Right lobe of liver (tissue), 6 donors: ENCODE results near the gene HABP4. TPM values are rescaled to one million over a fixed set of nuclear protein-coding genes. Genes with fewer than 3 reads are reported as not detected.
A peak's percentile ranks its signal among the peaks of the same experiment; 100 is the strongest.

Source experiments
- ATAC-seq, 4 donors: fragments of 200-7000 bp; cut with Tn5 transposase; one replicate each; pipeline ENCODE4 v1.9.1; 2020; ENCODE audit warnings: mild to moderate bottlenecking in 4 of 4, moderate library complexity in 4 of 4
- DNase-seq, 3 donors: peaks; one replicate each; pipeline ENCODE4 v3.0.0-alpha.2; 2020
- H3K27ac ChIP-seq, 3 donors: fragments of 200-600 bp; one replicate each; pipeline ENCODE4 v1.8.0; 2022
- H3K27me3 ChIP-seq, 2 donors: fragments of 200-600 bp; one replicate each; pipeline ENCODE4 v1.8.0; 2022
- H3K36me3 ChIP-seq, 4 donors: fragments of 200-600 bp; sonication (generic) in 1 of 4; one replicate each; pipeline versions ENCODE4 v1.5.1 to v1.8.0; 2017 to 2022; ENCODE audit warnings: control low read depth in 1 of 4
- H3K4me1 ChIP-seq, 4 donors: fragments of 200-600 bp; sonication (generic) in 1 of 4; one replicate each; pipeline versions ENCODE4 v1.5.1 to v1.8.0; 2017 to 2022; ENCODE audit warnings: control low read depth in 1 of 4
- H3K4me3 ChIP-seq, 3 donors: fragments of 200-600 bp; one replicate each; pipeline ENCODE4 v1.8.0; 2022
- H3K9me3 ChIP-seq, 4 donors: fragments of 200-600 bp; sonication (generic) in 1 of 4; one replicate each; pipeline versions ENCODE4 v1.5.1 to v1.8.0; 2017 to 2022; ENCODE audit warnings: control low read depth in 1 of 4
- POLR2A ChIP-seq: fragments of 450-650 bp; IDR thresholded peaks from one replicate; pipeline ENCODE4 v1.6.1; 2017; ENCODE audit warnings: antibody characterized with exemption, mild to moderate bottlenecking
- WGBS: methylation state at CpG from one replicate; pipeline ENCODE4 v1.1.6; 2018; ENCODE audit warnings: low coverage, low lambda C conversion rate; ENCODE audit not compliant: insufficient coverage; ENCODE audit errors: missing lambda C conversion rate; 5-methylcytosine and 5-hydroxymethylcytosine counted together
- intact Hi-C, 2 donors: fragments of 100-400 bp; cut with DNase I; formaldehyde crosslinking; loops; one replicate each; pipeline versions ENCODE4 v1.11.2 to v1.14.1; 2022
- total RNA-seq, 6 experiments: library from RNA; depleted of rRNA in 2 of 6; stranded (reverse); fragments of >200 nt in 2 of 6; fragmentation: NEBNext Ultra II Directional in 3 of 6; extraction: Animal tissue kit (Norgen Biotek cat#: 25700) in 3 of 6; gene quantifications; one replicate each; pipeline versions ENCODE4 v1.1.0 to v1.2.4, GENCODE V29; 2016 to 2023
- TF ChIP-seq, protein P1 (sequence below), 4 donors: fragments of 200-600 bp in 3 of 4; fragments of 450-650 bp in 1 of 4; IDR thresholded peaks; one replicate each; pipeline versions ENCODE4 v1.5.1 to v1.8.0; 2016 to 2022; ENCODE audit warnings: antibody characterized with exemption in 4 of 4, mild to moderate bottlenecking in 2 of 4
- donor health status: DM: no; HTN: yes; CAD: no.
- donor health status: DM: no; HTN: no; CAD: no.
- donor health status: DM: no; HTN: no; CAD: no.
- donor health status: DM: no; HTN: yes; CAD: no.
- donor health status: DM: no; HTN: yes; CAD: no.

Gene HABP4
- total RNA-seq, 6 experiments from 2014 or later = 1.4 to 6.2 (median 4.7) TPM

DNA sequence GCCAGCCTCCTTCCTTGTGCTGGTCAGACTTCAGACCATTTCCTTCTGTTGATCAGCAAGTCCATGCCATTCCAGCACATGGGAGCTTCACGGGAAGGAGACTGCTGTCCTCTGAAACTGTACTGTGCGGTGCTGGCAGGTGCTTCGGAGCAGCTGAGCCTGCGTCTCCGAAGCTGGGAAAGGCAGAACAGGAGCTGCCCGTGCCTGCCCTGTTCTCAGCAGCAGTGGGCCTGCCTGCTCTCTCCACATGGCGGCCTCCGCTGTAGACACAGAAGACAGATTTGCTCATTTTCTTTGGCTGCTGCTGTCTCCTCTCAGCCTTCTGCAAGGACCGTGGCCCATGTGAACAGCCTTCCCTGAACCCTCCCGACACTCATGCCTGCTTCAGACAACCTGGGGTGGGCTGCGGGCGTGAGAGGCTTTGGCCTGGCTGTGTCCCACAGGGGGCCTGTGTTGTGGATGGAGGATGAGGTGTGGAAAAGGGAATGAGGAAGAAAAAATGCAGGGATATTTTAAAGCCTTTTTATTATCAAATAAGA lies 43.1 kb downstream of the HABP4 start:
- ATAC-seq = no peak
- Histone ChIP-seq H3K27me3 (no peaks in the 10 kb centered on the region), H3K36me3 (peaks cover 0 to 3% (median 0%) of the 10 kb centered on the region in 4 donors), H3K9me3 (no peaks in the 10 kb centered on the region), H3K4me3 (no peak overlapping the region), H3K4me1 (peaks cover 0 to 55% (median 15%) of the 10 kb centered on the region in 4 donors), H3K27ac (peak overlapping the region in 2 of 3 donors; percentile 73 to 92)
- intact Hi-C loops = no loop called here
- DNase-seq = no peak
- no peak for TF ChIP-seq POLR2A
- TF ChIP-seq, protein P1, sequence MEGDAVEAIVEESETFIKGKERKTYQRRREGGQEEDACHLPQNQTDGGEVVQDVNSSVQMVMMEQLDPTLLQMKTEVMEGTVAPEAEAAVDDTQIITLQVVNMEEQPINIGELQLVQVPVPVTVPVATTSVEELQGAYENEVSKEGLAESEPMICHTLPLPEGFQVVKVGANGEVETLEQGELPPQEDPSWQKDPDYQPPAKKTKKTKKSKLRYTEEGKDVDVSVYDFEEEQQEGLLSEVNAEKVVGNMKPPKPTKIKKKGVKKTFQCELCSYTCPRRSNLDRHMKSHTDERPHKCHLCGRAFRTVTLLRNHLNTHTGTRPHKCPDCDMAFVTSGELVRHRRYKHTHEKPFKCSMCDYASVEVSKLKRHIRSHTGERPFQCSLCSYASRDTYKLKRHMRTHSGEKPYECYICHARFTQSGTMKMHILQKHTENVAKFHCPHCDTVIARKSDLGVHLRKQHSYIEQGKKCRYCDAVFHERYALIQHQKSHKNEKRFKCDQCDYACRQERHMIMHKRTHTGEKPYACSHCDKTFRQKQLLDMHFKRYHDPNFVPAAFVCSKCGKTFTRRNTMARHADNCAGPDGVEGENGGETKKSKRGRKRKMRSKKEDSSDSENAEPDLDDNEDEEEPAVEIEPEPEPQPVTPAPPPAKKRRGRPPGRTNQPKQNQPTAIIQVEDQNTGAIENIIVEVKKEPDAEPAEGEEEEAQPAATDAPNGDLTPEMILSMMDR (IDR thresholded peaks at IDR 0.05) = no peak
- 97% methylated on average over 5 of the region's 12 CpGs for WGBS

GRCh38 chr9:96493757-96494156 lies 43.8 kb downstream of the HABP4 start:
- peaks cover 0 to 48% (median 14%) of the 10 kb centered on the region in 4 donors for H3K4me1 ChIP-seq
- no peaks in the 10 kb centered on the region for H3K27me3 ChIP-seq
- no peaks in the 10 kb centered on the region for H3K9me3 ChIP-seq
- no peak overlapping the region for H3K4me3 ChIP-seq
- intact Hi-C loops = no loop called here
- H3K36me3 ChIP-seq = peaks cover 0 to 3% (median 0%) of the 10 kb centered on the region in 4 donors
- ATAC-seq (no peak), DNase-seq (no peak)
- H3K27ac ChIP-seq = peak overlapping the region in 1 of 3 donors; percentile 92
- TF ChIP-seq, protein P1 (IDR thresholded peaks at IDR 0.05) = no peak
- TF ChIP-seq POLR2A = no peak
- WGBS = 83% methylated on average over 7 of the region's 13 CpGs

DNA sequence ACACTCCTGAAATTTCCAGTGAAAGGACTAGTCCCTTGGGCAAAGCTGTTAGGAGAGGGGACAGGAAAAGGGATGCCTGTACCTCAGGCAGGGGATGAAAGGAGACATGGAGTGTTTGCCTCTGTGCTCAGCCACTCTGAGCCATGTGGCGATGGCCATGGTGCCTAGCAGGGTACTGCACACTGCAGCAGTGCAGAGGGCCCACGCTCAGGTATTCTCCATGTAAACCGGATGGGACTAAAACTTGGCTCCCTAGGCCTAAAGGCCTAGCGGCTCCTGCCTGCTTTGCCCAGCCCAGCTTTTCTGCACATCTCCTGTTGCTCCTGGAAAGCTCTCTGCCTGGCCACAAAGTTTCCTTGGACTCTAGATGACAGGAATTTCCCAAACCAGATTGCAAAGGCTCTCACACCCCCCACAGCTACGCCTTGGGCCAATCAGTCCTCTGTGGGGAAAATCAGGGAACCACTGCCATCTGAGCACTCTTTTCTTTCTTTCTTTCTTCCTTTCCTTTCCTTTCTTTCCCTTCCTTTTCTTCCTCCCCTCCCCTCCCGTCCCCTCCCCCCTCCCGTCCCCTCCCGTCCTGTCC lies 44.3 kb downstream of the HABP4 start:
- DNase-seq (no peak), ATAC-seq (no peak)
- TF ChIP-seq, protein P1 (IDR thresholded peaks at IDR 0.05) = no peak
- TF ChIP-seq POLR2A = no peak
- WGBS = 100% methylated on average over 1 of the region's 8 CpGs
- Histone ChIP-seq H3K4me3 (no peak overlapping the region), H3K36me3 (peaks cover 0 to 3% (median 0%) of the 10 kb centered on the region in 4 donors), H3K4me1 (peaks cover 0 to 42% (median 14%) of the 10 kb centered on the region in 4 donors), H3K9me3 (no peaks in the 10 kb centered on the region), H3K27ac (peak overlapping the region in 1 of 3 donors; percentile 13), H3K27me3 (no peaks in the 10 kb centered on the region)
- intact Hi-C loops = no loop called here

DNA sequence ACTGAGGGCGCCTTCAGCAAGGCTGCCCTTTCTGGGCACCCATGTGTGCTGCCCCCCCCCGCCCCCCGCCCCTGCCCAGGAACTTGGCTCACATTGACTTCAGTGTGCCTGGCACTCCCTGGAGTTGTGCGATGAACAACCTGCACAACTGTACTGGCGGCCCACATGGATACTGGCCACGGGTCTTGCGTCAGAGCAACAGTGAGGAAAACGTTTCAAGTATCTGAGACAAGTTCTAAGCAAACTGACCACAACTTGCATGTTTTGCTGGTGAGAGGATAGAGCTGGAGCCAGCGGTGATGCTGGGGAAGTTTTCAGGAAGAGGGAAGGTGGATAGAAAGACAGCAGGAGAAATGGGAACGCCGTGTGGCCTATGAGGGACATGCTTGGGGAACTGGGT lies 45.4 kb downstream of the HABP4 start:
- intact Hi-C loops = no loop called here
- Histone ChIP-seq H3K36me3 (peaks cover 0 to under 1% (median 0%) of the 10 kb centered on the region in 4 donors), H3K4me1 (peaks cover 0 to 32% (median 11%) of the 10 kb centered on the region in 4 donors), H3K9me3 (no peaks in the 10 kb centered on the region), H3K27ac (no peak overlapping the region), H3K4me3 (no peak overlapping the region), H3K27me3 (no peaks in the 10 kb centered on the region)
- ATAC-seq (no peak), DNase-seq (no peak)
- WGBS = 63% methylated on average over 8 of the region's 11 CpGs
- TF ChIP-seq, protein P1 (IDR thresholded peaks at IDR 0.05) = no peak
- TF ChIP-seq POLR2A = no peak
